Osteoblast (primary cell): Measurements from ENCODE around the gene IL1F10. TPM values are rescaled to one million over a fixed set of nuclear protein-coding genes. Genes with fewer than 3 reads are reported as not detected.

ENCODE experiments used
- DNase-seq: peaks from one replicate; pipeline ENCODE4 v3.0.0; 2011; ENCODE audit warnings: low spot score, mixed read lengths; ENCODE audit not compliant: insufficient read length; ENCODE audit errors: missing footprints
- H2AFZ ChIP-seq: 2 replicates; pipeline ENCODE4 v1.6.0; 2011; ENCODE audit warnings: mild to moderate bottlenecking, low read length
- H3K27ac ChIP-seq: 2 replicates; pipeline ENCODE4 v1.5.1; 2011; ENCODE audit warnings: mild to moderate bottlenecking, low read depth, low read length, moderate library complexity
- H3K27me3 ChIP-seq: 2 replicates; pipeline ENCODE4 v1.6.0; 2012; ENCODE audit warnings: mild to moderate bottlenecking, control low read depth, inconsistent platforms, low read length, moderate library complexity; ENCODE audit not compliant: insufficient read depth
- H3K36me3 ChIP-seq: 2 replicates; pipeline ENCODE4 v1.5.1; 2011; ENCODE audit warnings: mild to moderate bottlenecking, low read length, control low read depth, moderate library complexity; ENCODE audit not compliant: insufficient read depth
- H3K4me1 ChIP-seq: 2 replicates; pipeline ENCODE4 v1.5.1; 2011; ENCODE audit warnings: mild to moderate bottlenecking, low read length, control low read depth, moderate library complexity; ENCODE audit not compliant: insufficient read depth
- H3K4me2 ChIP-seq: 2 replicates; pipeline ENCODE4 v1.6.0; 2011; ENCODE audit warnings: mild to moderate bottlenecking, low read length; ENCODE audit not compliant: insufficient read depth
- H3K4me3 ChIP-seq: fragments of 200-600 bp; sonication (generic); 3 replicates; pipeline ENCODE4 v1.5.1; 2012; ENCODE audit warnings: mild to moderate bottlenecking, low read length, inconsistent platforms; ENCODE audit not compliant: insufficient read depth
- H3K79me2 ChIP-seq: 2 replicates; pipeline ENCODE4 v1.6.0; 2012; ENCODE audit warnings: mild to moderate bottlenecking, low read length, control low read depth, inconsistent platforms; ENCODE audit not compliant: insufficient read depth
- H3K9me3 ChIP-seq: 2 replicates; pipeline ENCODE4 v1.5.1; 2011; ENCODE audit warnings: low read depth, low read length, control low read depth
- H4K20me1 ChIP-seq: 2 replicates; pipeline ENCODE4 v1.6.0; 2012; ENCODE audit warnings: mild to moderate bottlenecking, low read length, control low read depth; ENCODE audit not compliant: insufficient read depth
- CTCF ChIP-seq: IDR thresholded peaks from 2 replicates; pipeline ENCODE4 v1.5.1; 2011; ENCODE audit warnings: mild to moderate bottlenecking, low read depth, low read length, moderate library complexity; ENCODE audit errors: extremely low read depth
- total RNA-seq: library from RNA; depleted of rRNA; stranded (reverse); fragments of >200 nt; gene quantifications from 2 replicates; pipeline ENCODE4 v1.2.3, GENCODE V29; 2012

Gene IL1F10
- total RNA-seq, 1 donor, result not detected

- no peak overlapping the region for H3K4me2 ChIP-seq
- H3K36me3 ChIP-seq, result no peaks in the 10 kb centered on the region
- no peaks in the 10 kb centered on the region for H3K9me3 ChIP-seq
- no peak for TF ChIP-seq CTCF
- no peak for DNase-seq
- no peak overlapping the region for H3K27ac ChIP-seq
- no peaks in the 10 kb centered on the region for H4K20me1 ChIP-seq
- H3K79me2 ChIP-seq, result no peaks in the 10 kb centered on the region
- no peaks in the 10 kb centered on the region for H3K4me1 ChIP-seq
- H2AFZ ChIP-seq, result no peak overlapping the region
- peaks cover 12% of the 10 kb centered on the region for H3K27me3 ChIP-seq
- H3K4me3 ChIP-seq, result no peak overlapping the region
Measured at GRCh38 chr2:113064898-113065297, 2.9 kb upstream of the IL1F10 start.

DNA sequence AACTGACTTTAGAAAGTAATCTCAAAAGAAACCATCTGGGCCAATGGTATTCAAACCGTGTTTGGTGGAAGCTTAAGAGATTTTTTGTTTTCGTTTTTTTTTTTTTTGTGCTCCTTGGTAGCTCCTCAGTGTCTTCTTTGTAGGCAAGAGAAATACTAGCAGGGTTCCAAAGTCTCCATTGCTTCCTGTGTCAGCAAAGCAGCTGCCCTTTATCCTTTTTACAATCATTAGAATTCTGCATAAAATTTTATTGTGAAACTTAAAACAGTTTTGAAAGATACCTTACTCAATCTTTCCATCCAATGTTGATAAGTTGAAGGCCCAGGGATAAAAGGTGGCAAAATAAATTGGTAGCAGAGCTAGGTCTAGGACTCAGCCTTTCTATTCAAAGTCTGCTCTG lies 479 bp downstream of the IL1F10 start:
- H3K9me3 ChIP-seq, result no peaks in the 10 kb centered on the region
- no peaks in the 10 kb centered on the region for H4K20me1 ChIP-seq
- no peak for TF ChIP-seq CTCF
- no peak overlapping the region for H3K4me3 ChIP-seq
- H3K4me1 ChIP-seq, result no peaks in the 10 kb centered on the region
- H3K36me3 ChIP-seq, result no peaks in the 10 kb centered on the region
- H3K27me3 ChIP-seq, result peaks cover 25% of the 10 kb centered on the region
- no peak overlapping the region for H3K4me2 ChIP-seq
- H2AFZ ChIP-seq, result no peak overlapping the region
- no peak overlapping the region for H3K27ac ChIP-seq
- H3K79me2 ChIP-seq, result no peaks in the 10 kb centered on the region
- no peak for DNase-seq

DNA sequence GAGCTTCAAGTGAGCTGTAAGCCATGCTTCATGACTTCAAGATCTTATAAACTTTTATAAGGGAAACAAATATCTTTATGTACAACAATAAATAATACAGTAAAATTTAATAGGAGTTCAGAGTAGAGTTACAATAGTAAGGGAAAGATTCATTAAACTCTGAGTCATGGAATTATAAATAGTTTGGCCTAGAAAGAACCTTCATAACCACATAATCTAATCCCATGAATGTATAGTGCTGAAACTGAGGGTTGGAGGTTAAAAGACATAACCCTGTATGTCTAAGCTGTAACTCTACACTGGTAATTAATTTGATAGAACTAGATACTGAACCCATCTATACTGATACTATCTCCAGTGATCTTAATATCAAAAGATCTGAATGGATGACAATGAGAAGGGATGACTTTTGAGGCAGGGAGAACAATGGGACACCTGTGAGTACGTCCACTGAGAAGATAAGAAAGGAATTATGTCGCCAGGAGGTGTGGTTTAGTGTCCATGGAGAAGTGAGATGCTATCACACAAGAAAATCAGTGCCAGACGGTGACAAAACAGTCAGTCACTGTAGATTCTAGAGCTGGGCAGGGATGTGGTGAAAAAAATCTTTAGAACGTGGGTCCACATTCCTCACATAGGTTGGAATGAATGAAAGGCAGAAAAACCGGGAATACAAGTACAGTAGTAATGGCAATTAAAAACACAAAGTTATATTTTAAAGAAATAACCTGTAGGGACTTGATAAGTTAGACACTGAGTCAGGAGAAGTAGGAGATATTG lies 1.1 kb downstream of the IL1F10 start:
- Histone ChIP-seq H3K36me3 (no peaks in the 10 kb centered on the region), H3K9me3 (no peaks in the 10 kb centered on the region), H3K4me3 (no peak overlapping the region), H3K27ac (no peak overlapping the region), H4K20me1 (no peaks in the 10 kb centered on the region), H3K27me3 (peaks cover 23% of the 10 kb centered on the region), H2AFZ (no peak overlapping the region), H3K4me2 (no peak overlapping the region), H3K4me1 (no peaks in the 10 kb centered on the region), H3K79me2 (no peaks in the 10 kb centered on the region)
- no peak for DNase-seq
- TF ChIP-seq CTCF, result no peak

GRCh38 chr2:113069676-113070605 lies 2.2 kb downstream of the IL1F10 start:
- DNase-seq, result no peak

More at GRCh38 chr2:113069676-113070605, 2.2 kb downstream of the IL1F10 start:
- Histone ChIP-seq H3K36me3 (no peaks in the 10 kb centered on the region), H2AFZ (no peak overlapping the region), H3K4me1 (no peaks in the 10 kb centered on the region), H3K27me3 (peaks cover 20% of the 10 kb centered on the region), H3K4me3 (no peak overlapping the region), H3K27ac (no peak overlapping the region), H3K9me3 (no peaks in the 10 kb centered on the region), H4K20me1 (no peaks in the 10 kb centered on the region), H3K4me2 (no peak overlapping the region), H3K79me2 (no peaks in the 10 kb centered on the region)
- no peak for TF ChIP-seq CTCF
